Inflammatory macrophage treated with lipopolysaccharide for 1 hour (primary cell): ENCODE measurements around the gene GOLGA5.

ENCODE experiments used
- DNase-seq, 2 donors: peaks; one replicate each; pipeline ENCODE4 v3.0.0-alpha.2; 2020 to 2022

The GOLGA5 gene

GRCh38 chr14:92883066-92883465 lies 89.0 kb downstream of the GOLGA5 start:
- DNase-seq: no peak

DNA sequence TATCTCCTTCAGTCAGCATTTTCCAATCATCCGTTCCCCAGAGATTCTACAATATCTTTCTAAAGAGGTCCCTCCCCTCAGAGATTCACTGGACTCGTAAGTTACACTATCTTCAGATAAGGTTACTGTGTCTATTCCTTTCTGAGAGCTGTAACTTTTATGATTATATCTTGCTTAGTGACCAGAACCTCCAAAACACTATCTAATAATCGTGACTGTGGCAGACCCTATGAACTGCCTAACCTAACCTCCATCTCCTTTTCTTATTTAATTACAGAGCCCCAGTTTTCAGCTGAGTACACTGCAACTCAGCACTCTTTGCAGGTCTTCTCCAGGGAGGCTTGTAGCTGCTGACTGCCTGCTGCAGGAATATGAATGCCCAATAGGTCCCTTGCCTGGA lies 90.3 kb downstream of the GOLGA5 start:
- DNase-seq: no peak

GRCh38 chr14:92885279-92886061 lies 91.4 kb downstream of the GOLGA5 start:
- DNase-seq: no peak

- DNase-seq: no peak
Measured at GRCh38 chr14:92886337-92886736, 92.2 kb downstream of the GOLGA5 start.

DNA sequence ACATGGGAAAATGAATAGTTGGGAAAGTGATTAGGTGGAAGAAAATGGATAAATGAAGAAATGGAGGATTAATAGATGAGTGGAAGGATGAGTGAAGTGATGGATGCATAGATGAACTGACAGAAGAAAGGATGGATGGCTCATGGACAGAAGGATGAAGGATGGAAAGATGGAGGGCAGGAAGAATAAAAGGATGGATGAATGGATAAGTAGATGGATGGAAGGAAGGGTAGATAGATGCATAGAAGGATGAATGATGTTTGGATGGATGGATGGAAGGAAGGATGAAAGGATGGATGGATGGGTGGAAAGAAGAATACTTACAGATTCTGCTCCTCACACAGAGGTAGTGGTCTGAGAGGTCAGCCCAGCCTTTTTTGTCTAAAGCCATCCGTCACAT lies 93.1 kb downstream of the GOLGA5 start:
- no peak for DNase-seq

DNA sequence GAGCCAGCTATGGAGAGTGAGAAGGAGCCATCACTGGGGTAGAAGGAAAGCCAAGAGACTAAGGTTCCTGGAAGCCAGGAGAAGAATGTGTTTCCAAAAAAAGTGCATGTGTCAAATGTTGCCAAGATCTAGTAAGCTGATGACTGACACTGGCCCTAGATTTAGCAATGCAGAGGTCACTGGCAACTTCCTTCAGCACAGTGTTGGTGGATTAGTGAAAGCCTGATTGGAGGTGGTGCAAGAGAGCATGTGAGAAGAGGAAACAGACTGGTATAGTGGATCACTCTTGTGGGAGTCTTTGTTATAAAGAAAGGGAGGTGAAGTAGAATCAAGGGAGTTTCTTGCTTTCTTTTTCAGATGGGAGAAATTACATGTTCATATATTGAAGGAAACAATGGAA lies 94.8 kb downstream of the GOLGA5 start:
- peak; percentile 78 to 94 for DNase-seq
